Upper lobe of right lung (tissue), 1 donor: Measurements from ENCODE around the gene SLC5A4. TPM values are rescaled to one million over a fixed set of nuclear protein-coding genes. Genes with fewer than 3 reads are reported as not detected.
A peak's percentile ranks its signal among the peaks of the same experiment; 100 is the strongest.
"Not testable (repeated sequence)": the region's sequence is repeated elsewhere in the genome, so short reads cannot be mapped to it uniquely, and the experiment has no call there.

Experiments
- ATAC-seq: fragments of 200-7000 bp; cut with Tn5 transposase; one replicate; pipeline ENCODE4 v1.9.1; 2020; ENCODE audit warnings: mild to moderate bottlenecking, moderate library complexity
- DNase-seq: peaks from one replicate; pipeline ENCODE4 v3.0.0-alpha.2; 2020
- H3K27ac ChIP-seq: fragments of 200-600 bp; one replicate; pipeline ENCODE4 v1.8.0; 2022
- H3K27me3 ChIP-seq: fragments of 200-600 bp; one replicate; pipeline ENCODE4 v1.8.0; 2022; ENCODE audit warnings: mild to moderate bottlenecking
- H3K36me3 ChIP-seq: fragments of 200-600 bp; one replicate; pipeline ENCODE4 v1.8.0; 2022
- H3K4me1 ChIP-seq: fragments of 200-600 bp; one replicate; pipeline ENCODE4 v1.8.0; 2022
- H3K4me3 ChIP-seq: fragments of 200-600 bp; one replicate; pipeline ENCODE4 v1.8.0; 2022; ENCODE audit warnings: mild to moderate bottlenecking
- H3K9me3 ChIP-seq: fragments of 200-600 bp; one replicate; pipeline ENCODE4 v1.8.0; 2022
- intact Hi-C: fragments of 100-400 bp; cut with DNase I; formaldehyde crosslinking; loops from one replicate; pipeline ENCODE4 v1.11.0; 2022
- long read RNA-seq: library from polyadenylated mRNA; unstranded; transcript quantifications from one replicate; pipeline ENCODE4 v2.0.0, GENCODE V29; 2021
- total RNA-seq: library from RNA; stranded (reverse); fragmentation: NEBNext Ultra II Directional; extraction: Animal tissue kit (Norgen Biotek cat#: 25700); gene quantifications from one replicate; pipeline ENCODE4 v1.2.1, GENCODE V29; 2021
- TF ChIP-seq, protein P1 (sequence below): fragments of 200-600 bp; IDR thresholded peaks from one replicate; pipeline ENCODE4 v1.8.0; 2022; ENCODE audit warnings: antibody characterized with exemption
- donor health status: DM: no; HTN: yes; CAD: no; lungs with severe emphysema.

SLC5A4 gene
- total RNA-seq: 1.6 TPM
- long read RNA-seq, partial matches to known transcripts: 0 of 1 reads
- long read RNA-seq, other reads (novel, unspliced or antisense): 1 of 1 reads

DNA sequence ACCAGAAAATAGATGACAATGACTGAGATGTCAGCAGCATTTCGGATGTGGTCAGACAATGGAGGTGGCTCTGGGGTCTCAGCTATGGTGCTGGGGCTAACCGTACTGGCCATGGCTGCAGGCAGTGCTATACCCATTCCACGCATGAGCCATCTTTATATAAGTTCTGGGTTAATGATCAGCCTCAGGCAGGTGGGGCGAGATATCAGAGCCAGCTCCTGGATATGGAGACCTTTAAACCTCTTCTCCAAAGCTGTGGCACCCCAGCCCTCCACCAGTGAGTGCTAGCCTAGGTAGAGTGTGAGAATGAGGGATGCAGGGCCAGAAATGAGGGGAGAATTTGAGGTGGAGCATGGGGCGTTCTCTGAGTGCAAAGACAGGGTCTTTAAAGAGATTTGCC, at the start of gene SLC5A4:
TSS of gene SLC5A4 (minus strand) at position 131 of the 400 bp plus-strand sequence. CDS start at position 113, 18 bp downstream.
- H3K9me3 ChIP-seq: no peaks in the 10 kb centered on the region
- DNase-seq (no peak), ATAC-seq (no peak)
- no peaks in the 10 kb centered on the region for H3K27me3 ChIP-seq
- H3K4me1 ChIP-seq: no peaks in the 10 kb centered on the region
- no peak within 1 kb of the TSS for H3K4me3 ChIP-seq
- H3K27ac ChIP-seq: no peak within 1 kb of the TSS
- intact Hi-C loops: no loop called here
- H3K36me3 ChIP-seq: no peaks in the 10 kb centered on the region
- TF ChIP-seq, protein P1, sequence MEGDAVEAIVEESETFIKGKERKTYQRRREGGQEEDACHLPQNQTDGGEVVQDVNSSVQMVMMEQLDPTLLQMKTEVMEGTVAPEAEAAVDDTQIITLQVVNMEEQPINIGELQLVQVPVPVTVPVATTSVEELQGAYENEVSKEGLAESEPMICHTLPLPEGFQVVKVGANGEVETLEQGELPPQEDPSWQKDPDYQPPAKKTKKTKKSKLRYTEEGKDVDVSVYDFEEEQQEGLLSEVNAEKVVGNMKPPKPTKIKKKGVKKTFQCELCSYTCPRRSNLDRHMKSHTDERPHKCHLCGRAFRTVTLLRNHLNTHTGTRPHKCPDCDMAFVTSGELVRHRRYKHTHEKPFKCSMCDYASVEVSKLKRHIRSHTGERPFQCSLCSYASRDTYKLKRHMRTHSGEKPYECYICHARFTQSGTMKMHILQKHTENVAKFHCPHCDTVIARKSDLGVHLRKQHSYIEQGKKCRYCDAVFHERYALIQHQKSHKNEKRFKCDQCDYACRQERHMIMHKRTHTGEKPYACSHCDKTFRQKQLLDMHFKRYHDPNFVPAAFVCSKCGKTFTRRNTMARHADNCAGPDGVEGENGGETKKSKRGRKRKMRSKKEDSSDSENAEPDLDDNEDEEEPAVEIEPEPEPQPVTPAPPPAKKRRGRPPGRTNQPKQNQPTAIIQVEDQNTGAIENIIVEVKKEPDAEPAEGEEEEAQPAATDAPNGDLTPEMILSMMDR: no peak

DNA sequence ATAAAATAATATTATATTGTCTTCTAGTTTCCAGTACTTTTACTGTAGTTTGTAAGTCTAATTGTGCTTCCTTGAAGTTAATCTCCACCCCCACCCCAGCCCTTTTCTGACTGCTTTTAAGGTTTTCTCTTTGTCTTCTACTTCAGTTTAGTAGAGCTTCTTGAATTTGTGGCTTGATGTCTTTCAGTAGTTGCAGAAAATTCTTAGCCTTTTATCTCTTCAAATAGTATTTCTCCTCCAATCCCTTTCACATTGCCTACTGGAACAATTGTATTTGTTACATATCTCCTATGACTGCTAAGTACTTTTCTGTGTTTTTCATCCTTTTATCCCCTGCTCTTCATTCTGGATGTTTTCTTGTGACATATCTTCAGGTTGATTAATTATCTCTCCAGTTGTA, 38.8 kb upstream of the SLC5A4 start:
- H3K9me3 ChIP-seq, DNase-seq, H3K4me1 ChIP-seq, H3K36me3 ChIP-seq, H3K27ac ChIP-seq, intact Hi-C loops, ATAC-seq, H3K4me3 ChIP-seq, H3K27me3 ChIP-seq: not testable (repeated sequence)

DNA sequence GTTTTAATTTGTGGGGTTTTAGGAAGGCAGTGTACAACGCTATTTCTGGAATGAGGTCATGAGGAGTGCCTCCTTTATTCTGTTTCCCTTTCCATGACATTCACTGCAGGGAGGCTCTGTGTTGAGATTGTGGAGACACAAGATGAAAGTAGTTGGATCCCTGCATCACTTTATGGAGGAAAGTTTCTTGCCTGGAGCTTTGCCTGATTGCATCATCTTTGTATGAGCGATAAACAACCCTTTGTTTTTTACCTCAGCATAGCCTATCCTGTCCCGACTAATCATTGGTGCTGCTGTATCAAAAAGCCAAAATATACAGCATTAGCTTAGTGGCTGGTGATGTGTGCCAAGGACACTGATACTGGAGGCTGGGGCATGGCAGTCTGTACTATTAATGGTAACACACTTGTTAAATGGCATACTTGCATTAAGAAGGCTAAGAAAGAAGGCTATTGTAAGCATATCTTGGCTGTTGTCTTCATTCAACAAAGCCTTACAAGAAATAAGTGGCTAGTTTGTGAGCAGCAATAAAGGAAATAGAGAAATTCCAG, 31.2 kb upstream of the SLC5A4 start:
- Histone ChIP-seq H3K9me3 (no peaks in the 10 kb centered on the region), H3K27ac (no peak overlapping the region), H3K27me3 (peaks cover under 1% of the 10 kb centered on the region), H3K4me1 (no peaks in the 10 kb centered on the region), H3K4me3 (no peak overlapping the region), H3K36me3 (no peaks in the 10 kb centered on the region)
- intact Hi-C loops: no loop called here
- TF ChIP-seq, protein P1: no peak
- ATAC-seq (no peak), DNase-seq (no peak)

DNA sequence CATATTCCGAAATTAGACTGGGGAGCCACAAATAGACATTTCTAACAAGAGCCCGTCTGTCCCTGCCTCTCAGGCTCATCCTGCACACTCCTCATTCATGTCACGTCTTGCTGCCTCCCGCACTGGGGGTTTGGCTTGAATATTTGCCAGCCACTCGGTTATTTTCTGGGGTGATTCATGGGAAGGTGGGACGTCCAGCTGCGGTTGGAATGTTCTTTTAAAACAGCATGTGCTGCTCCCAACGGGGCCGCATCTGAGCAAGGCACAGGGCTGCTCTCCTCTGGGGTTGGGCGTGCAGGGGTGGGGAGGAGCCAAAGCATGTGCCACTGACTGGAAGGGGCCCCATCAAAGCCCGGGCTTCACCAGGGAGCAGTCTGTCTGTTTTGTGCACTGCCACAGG, 25.9 kb upstream of the SLC5A4 start:
- Histone ChIP-seq H3K27me3 (peaks cover 5% of the 10 kb centered on the region), H3K27ac (no peak overlapping the region), H3K36me3 (no peaks in the 10 kb centered on the region), H3K9me3 (no peaks in the 10 kb centered on the region), H3K4me1 (no peaks in the 10 kb centered on the region), H3K4me3 (no peak overlapping the region)
- DNase-seq: no peak
- intact Hi-C loops: no loop called here
- ATAC-seq: no peak
- TF ChIP-seq, protein P1: no peak

DNA sequence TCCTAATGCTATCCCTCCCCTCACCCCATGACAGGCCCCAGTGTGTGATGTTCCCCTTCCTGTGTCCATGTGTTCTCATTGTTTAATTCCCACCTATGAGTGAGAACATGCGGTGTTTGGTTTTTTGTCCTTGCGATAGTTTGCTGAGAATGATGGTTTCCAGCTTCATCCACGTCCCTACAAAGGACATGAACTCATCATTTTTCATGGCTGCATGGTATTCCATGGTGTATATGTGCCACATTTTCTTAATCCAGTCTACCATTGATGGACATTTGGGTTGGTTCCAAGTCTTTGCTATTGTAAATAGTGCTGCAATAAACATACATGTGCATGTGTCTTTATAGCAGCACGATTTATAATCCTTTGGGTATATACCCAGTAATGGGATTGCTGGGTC, 20.2 kb upstream of the SLC5A4 start:
- H3K4me1 ChIP-seq, H3K27ac ChIP-seq, H3K4me3 ChIP-seq, intact Hi-C loops, H3K9me3 ChIP-seq, DNase-seq, H3K27me3 ChIP-seq, H3K36me3 ChIP-seq, ATAC-seq: not testable (repeated sequence)

DNA sequence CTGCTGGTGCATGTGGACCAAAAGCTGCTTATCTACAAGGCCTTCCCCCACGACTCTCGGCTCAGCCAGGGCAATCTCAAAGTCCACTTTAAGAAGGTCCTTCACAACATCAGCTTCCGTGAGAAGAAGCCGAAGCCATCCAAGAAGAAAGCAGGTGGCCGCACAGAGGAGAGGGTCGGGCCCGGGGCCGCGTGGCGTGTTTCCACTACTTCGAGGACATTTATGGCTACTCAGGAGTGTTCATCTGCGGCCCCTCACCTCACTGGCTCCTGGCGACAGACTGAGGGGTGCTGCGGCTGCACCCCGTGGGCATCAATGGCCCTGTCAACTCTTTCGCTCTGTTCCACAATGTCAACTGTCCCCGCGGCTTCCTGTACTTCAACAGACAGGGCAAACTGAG, 16.2 kb upstream of the SLC5A4 start:
- Histone ChIP-seq H3K36me3 (no peaks in the 10 kb centered on the region), H3K4me3 (no peak overlapping the region), H3K27ac (no peak overlapping the region), H3K9me3 (no peaks in the 10 kb centered on the region), H3K4me1 (no peaks in the 10 kb centered on the region), H3K27me3 (no peaks in the 10 kb centered on the region)
- DNase-seq: no peak
- intact Hi-C loops: no loop called here
- TF ChIP-seq, protein P1: no peak
- ATAC-seq: peak; percentile 13
